ENCODE data around the gene MXRA8. TPM values are rescaled to one million over a fixed set of nuclear protein-coding genes. Genes with fewer than 3 reads are reported as not detected.

The MXRA8 gene
- total RNA-seq, 2 donors from 2014 or later, result 28.3 to 29.2 TPM

GRCh38 chr1:1399872-1400575 is 41.7 kb upstream of the MXRA8 start:
- peaks cover 67% of the 10 kb centered on the region for H3K36me3 ChIP-seq (ENCODE audit: control insufficient read depth, insufficient read depth, low read length)
- Mint-ChIP-seq H3K36me3 (ENCODE audit: low read depth) (peaks cover 66% of the 10 kb centered on the region), H3K4me3 (peak overlapping the region; percentile 88), H3K4me1 (peaks cover 25% of the 10 kb centered on the region), H3K9me3 (no peaks in the 10 kb centered on the region), H3K27me3 (ENCODE audit: insufficient read depth) (no peaks in the 10 kb centered on the region), H3K27ac (peak overlapping the region; percentile 93)
- peak; percentile 65 for DNase-seq
- H3K9me3 ChIP-seq (ENCODE audit: control insufficient read depth, low read length), result no peaks in the 10 kb centered on the region
- peaks cover 20% of the 10 kb centered on the region for H3K4me1 ChIP-seq (ENCODE audit: control insufficient read depth, insufficient read depth, low read length)
- 10 to 15% methylated on average over 12 to 34 of the region's 34 CpGs for WGBS, 2 experiments (ENCODE audit: insufficient coverage in 1 of 2, insufficient read length in 1 of 2)
- no peaks in the 10 kb centered on the region for H3K27me3 ChIP-seq (ENCODE audit: control insufficient read depth, insufficient read depth, low read length, poor library complexity, severe bottlenecking)
- no peak for TF ChIP-seq CTCF (conservative IDR thresholded peaks at IDR 0.05)
- H3K9ac ChIP-seq (ENCODE audit: extremely low read depth, low read length, poor library complexity, severe bottlenecking), result peak overlapping the region; percentile 81
- peak overlapping the region; percentile 51 for H3K27ac ChIP-seq (ENCODE audit: low read depth, low read length)
- peak overlapping the region; percentile 95 for H3K4me3 ChIP-seq (ENCODE audit: low read length)

GRCh38 chr1:1399187-1399871 is 41.0 kb upstream of the MXRA8 start, which contains the start of gene CCNL2:
Gene CCNL2 (minus strand): TSS chr1:1399335. CDS start chr1:1399306, 29 bp downstream.
- H3K36me3 ChIP-seq (ENCODE audit: control insufficient read depth, insufficient read depth, low read length), result peaks cover 64% of the 10 kb centered on the region
- peaks cover 20% of the 10 kb centered on the region for H3K4me1 ChIP-seq (ENCODE audit: control insufficient read depth, insufficient read depth, low read length)
- Mint-ChIP-seq H3K27me3 (ENCODE audit: insufficient read depth) (no peaks in the 10 kb centered on the region), H3K9me3 (no peaks in the 10 kb centered on the region), H3K36me3 (ENCODE audit: low read depth) (peaks cover 67% of the 10 kb centered on the region), H3K27ac (peak within 1 kb of the TSS; percentile 93), H3K4me3 (peak within 1 kb of the TSS; percentile 88), H3K4me1 (peaks cover 25% of the 10 kb centered on the region)
- H3K27ac ChIP-seq (ENCODE audit: low read depth, low read length), result peak within 1 kb of the TSS; percentile 73
- no peaks in the 10 kb centered on the region for H3K9me3 ChIP-seq (ENCODE audit: control insufficient read depth, low read length)
- H3K27me3 ChIP-seq (ENCODE audit: control insufficient read depth, insufficient read depth, low read length, poor library complexity, severe bottlenecking), result no peaks in the 10 kb centered on the region
- H3K9ac ChIP-seq (ENCODE audit: extremely low read depth, low read length, poor library complexity, severe bottlenecking), result peak within 1 kb of the TSS; percentile 90
- DNase-seq, result peak; percentile 100
- peak within 1 kb of the TSS; percentile 98 for H3K4me3 ChIP-seq (ENCODE audit: low read length)
- 0% methylated on average over 49 to 86 of the region's 86 CpGs for WGBS, 2 experiments (ENCODE audit: insufficient coverage in 1 of 2, insufficient read length in 1 of 2)
- TF ChIP-seq CTCF (conservative IDR thresholded peaks at IDR 0.05), result peak; percentile 73

- WGBS, 2 experiments (ENCODE audit: insufficient coverage in 1 of 2, insufficient read length in 1 of 2), result 0% methylated on average over 25 to 54 of the region's 54 CpGs
- Mint-ChIP-seq H3K27me3 (ENCODE audit: insufficient read depth) (no peaks in the 10 kb centered on the region), H3K27ac (peak overlapping the region; percentile 93), H3K4me1 (peaks cover 25% of the 10 kb centered on the region), H3K4me3 (peak overlapping the region; percentile 88), H3K36me3 (ENCODE audit: low read depth) (peaks cover 69% of the 10 kb centered on the region), H3K9me3 (no peaks in the 10 kb centered on the region)
- Histone ChIP-seq H3K27me3 (ENCODE audit: control insufficient read depth, insufficient read depth, low read length, poor library complexity, severe bottlenecking) (no peaks in the 10 kb centered on the region), H3K4me3 (ENCODE audit: low read length) (peak overlapping the region; percentile 98), H3K4me1 (ENCODE audit: control insufficient read depth, insufficient read depth, low read length) (peaks cover 20% of the 10 kb centered on the region), H3K9ac (ENCODE audit: extremely low read depth, low read length, poor library complexity, severe bottlenecking) (peak overlapping the region; percentile 90), H3K36me3 (ENCODE audit: control insufficient read depth, insufficient read depth, low read length) (peaks cover 68% of the 10 kb centered on the region), H3K27ac (ENCODE audit: low read depth, low read length) (peak overlapping the region; percentile 73), H3K9me3 (ENCODE audit: control insufficient read depth, low read length) (no peaks in the 10 kb centered on the region)
- DNase-seq, result no peak
- no peak for TF ChIP-seq CTCF (conservative IDR thresholded peaks at IDR 0.05)
Measured at GRCh38 chr1:1398677-1399186, 40.4 kb upstream of the MXRA8 start.

All from endodermal cell (in vitro differentiated cells).